ENCODE results near the gene TSC22D1.
"Not testable (repeated sequence)": the region's sequence is repeated elsewhere in the genome, so short reads cannot be mapped to it uniquely, and the experiment has no call there.

- not testable (repeated sequence) for TF ChIP-seq SP1 (IDR thresholded peaks at IDR 0.05); BHLHE40 (IDR thresholded peaks at IDR 0.05; ENCODE audit: borderline replicate concordance); ARNT (IDR thresholded peaks at IDR 0.05); HDGF (IDR thresholded peaks at IDR 0.05; ENCODE audit: borderline replicate concordance)
These were observed 17.9 kb upstream of the TSC22D1 start for GRCh38 chr13:44593861-44594592.

All from HEK293T (cell line).